GM18858 (cell line): Measurements from ENCODE around the gene TAX1BP1.

Experiments used
- ATAC-seq: cut with Tn5 transposase; IDR thresholded peaks from one replicate; pipeline ENCODE4 v1.9.1; 2021; ENCODE audit not compliant: unreplicated experiment

TAX1BP1 gene

DNA sequence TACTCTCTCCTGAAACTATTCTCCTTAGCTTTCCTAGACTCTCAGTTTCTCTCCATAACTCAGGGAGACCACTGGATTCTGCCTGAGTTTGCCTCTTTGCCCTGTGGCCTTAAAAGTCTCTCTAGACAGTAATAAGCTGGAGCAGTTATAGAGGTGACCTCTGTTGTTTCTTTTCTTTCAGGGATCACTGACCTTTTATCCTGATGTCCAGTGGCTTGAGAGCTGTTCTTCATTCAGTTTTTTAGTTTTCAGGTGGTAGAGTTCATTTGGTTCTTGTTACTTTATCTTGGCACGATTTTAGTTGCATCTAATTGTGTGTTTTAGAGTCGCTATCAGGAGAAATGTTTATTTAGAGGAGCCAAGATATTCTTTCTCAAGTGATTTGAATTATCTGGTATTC lies 37.7 kb downstream of the TAX1BP1 start:
- ATAC-seq = no peak

DNA sequence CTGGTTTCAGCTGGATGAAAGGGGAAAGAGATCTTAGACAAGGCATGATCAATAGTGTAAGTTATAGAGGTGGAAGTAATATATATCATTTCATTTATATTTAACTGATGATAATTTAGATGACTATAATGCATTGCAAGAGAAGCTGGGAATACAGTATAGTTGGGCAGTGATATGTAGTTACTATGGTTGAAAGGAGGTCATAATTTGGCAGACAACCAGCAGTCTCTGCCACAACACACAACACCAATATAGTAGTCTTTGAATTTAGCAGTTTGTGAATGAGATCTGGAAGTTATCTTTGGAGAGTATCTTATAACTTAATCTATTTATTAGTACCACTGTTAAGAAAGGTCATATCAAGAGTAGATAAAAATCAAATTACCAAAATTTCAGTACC lies 39.9 kb downstream of the TAX1BP1 start:
- no peak for ATAC-seq

DNA sequence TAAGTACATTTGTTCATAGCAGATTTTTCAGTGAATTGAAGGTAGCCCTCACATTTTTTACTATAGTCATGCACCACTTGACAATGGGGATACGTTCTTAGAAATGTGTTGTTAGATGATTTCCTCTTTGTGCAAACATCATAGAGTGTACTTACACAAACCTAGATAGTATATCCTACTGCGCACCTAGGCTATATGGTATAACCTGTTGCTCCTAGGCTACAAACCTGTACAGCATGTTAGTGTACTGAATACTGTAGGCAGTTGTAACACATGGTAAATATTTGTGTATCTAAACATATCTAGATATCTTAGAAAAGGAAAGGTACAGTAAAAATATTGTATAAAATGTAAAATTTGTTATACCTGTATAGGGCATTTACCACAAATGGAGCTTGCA lies 41.2 kb downstream of the TAX1BP1 start:
- ATAC-seq = no peak

DNA sequence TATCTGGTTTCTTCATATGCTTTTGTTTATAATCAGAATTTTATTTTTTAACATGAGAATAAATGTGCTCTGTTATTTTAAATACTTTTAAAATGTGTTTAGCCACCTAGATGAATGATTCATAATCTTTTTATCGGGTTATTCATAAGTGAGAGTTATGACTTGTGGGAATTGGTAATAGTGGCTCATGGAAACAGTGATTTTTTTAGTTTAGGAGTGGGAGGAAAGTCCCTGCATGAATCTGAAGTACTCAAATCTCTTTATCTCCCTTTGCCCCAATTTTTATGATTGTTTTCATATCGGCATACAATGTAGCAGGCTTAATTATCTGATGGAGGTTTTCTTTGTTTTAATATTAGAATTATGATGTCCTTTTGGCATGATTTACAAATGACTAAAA lies 42.9 kb downstream of the TAX1BP1 start:
- no peak for ATAC-seq

DNA sequence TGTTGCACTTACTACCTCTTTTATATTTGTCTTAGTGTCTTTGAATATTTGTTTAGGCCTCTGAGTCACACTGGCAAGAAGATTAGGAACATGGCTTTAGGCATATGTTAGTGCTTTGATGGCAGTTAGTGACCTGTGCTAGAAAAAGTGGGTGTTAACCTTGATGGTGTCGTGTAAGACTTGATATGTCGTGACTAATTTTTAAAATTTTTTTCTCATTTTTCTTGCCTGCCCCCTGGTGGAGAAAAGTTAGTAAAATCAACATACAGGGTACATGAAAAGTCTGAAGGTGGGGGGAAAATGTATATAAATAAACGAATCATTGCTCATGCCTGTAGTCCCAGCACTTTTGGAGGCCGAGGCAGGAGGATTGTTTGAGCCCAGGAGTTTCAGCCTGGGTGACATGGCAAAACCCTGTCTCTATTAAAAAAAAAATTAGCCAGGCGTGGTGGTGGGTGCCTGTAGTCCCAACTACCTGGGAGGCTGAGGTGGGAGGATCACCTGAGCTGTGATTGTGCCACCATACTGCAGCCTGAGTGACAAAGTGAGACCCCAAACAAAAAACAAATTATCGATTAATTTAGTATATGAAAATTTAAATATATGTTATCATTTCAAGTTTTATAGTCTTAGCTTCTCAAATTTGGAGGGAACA lies 44.6 kb downstream of the TAX1BP1 start:
- ATAC-seq = no peak

- no peak for ATAC-seq
Measured at GRCh38 chr7:27788437-27788836, 48.5 kb downstream of the TAX1BP1 start.

DNA sequence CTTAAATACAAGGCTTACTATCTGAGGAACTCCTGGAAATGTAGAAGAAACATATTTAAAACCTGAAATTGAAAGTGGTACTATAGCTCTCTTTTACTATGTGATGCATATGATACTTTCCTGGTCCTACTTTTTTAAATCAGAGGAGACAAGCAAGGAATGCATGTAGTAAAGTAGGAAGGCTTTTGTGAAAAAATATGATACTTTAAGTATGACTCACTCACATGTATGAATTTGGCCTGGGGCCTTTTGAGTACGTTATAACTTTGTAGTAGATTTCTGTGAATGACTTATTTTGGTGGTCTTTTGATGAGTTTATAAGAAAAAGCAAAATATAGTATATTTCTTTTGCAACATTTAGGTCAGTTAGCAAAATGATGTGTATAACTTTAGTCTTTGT lies 53.8 kb downstream of the TAX1BP1 start:
- no peak for ATAC-seq

GRCh38 chr7:27795977-27796376 lies 56.0 kb downstream of the TAX1BP1 start:
- no peak for ATAC-seq

DNA sequence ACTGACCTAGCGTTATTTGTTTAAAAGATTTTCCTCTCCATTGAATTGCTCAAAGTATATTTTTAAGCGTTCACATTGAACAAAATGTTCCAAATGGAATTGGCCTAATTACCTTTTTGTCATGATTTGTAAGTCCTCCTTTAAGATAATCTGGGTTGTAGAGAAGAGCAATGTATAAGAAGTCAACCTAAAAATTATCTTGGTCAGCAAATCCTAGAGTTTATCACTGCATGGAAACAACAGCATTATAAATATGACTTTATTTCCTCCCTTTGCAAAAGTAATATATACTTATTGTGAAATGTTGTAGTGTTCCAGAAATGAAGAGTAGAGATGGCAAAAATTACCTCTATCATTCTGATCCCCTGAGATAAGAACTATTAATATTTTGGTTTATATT lies 59.2 kb downstream of the TAX1BP1 start:
- no peak for ATAC-seq

DNA sequence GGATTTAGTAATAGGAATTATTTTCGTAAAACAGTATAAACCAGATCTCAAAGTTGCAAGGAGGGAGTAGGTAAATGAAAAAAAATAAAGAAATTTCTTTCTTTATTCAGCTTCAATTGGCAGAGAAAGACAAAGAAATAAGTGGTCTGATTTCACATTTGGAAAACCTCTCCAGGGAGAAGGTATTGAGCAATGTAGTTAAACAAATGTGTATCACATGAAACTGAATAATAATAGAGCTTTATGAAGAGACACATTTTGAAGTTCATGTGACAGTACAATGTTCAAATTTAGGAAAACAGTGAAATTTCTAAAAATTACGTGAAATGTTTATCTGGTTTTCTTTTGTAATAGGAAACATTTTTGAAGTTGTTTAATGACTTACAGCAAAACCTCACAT lies 63.0 kb downstream of the TAX1BP1 start:
- ATAC-seq = no peak

- ATAC-seq = no peak
Measured at GRCh38 chr7:27804139-27804538, 64.2 kb downstream of the TAX1BP1 start.

DNA sequence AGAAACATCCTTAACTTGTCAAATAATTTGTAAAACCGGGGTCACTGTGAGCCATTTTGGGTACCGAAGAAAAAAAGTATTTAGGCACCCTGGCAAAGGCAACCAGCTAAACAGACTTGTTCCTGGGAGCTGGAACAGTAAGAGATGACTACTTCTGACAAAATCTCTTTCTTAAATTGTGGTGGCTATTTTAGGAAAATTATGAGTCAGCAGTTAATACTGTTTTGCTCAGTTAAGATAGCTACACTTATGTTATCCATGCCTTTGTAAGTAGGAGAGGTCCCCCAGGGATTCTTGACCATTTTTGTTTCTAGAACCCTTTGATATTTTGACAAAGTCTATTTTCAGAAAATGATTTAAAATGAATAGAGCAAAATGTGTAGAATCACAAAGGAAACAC lies 68.7 kb downstream of the TAX1BP1 start:
- no peak for ATAC-seq

DNA sequence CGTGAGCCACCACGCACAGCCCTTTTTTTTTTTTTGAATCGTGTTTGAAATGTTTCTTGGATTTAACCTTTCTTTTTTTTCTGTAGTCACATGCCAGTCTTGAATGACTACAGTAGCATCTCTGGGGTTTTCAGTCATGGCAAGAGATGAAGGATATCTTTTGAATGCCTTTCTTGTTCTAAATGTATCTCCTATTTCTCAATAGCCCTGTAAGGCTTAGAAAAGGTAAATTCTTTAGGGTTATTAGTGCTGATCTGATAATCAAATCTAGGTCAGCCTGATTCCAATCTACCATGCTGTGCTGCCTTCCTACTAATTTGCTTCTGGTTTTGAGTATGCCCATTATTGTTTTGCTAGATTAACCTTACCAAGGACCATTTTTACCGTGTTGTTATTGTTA lies 70.2 kb downstream of the TAX1BP1 start:
- no peak for ATAC-seq

- no peak for ATAC-seq
Measured at GRCh38 chr7:27812706-27813105, 72.7 kb downstream of the TAX1BP1 start.

GRCh38 chr7:27822245-27822644 lies 82.3 kb downstream of the TAX1BP1 start:
- ATAC-seq = no peak

GRCh38 chr7:27825891-27826290 lies 85.9 kb downstream of the TAX1BP1 start:
- ATAC-seq = no peak

DNA sequence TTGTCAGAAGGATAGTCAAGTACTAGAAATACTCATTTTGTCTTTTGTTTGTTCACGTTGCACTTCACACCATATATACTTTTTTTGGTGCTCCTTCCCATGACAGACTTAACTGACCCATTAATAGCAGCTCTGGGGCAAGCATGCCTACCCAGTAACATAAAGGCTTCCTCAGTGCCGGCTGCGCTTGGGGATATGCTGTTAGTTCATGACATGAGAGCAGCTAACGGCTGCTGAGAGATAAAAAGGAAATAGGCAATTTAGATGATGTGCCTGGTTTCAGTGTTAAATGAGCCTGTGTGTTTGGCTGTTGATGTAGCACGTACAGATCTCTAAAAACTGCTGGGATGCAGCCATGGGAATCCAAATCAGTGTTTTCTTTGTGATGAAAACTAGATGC lies 86.4 kb downstream of the TAX1BP1 start:
- no peak for ATAC-seq

DNA sequence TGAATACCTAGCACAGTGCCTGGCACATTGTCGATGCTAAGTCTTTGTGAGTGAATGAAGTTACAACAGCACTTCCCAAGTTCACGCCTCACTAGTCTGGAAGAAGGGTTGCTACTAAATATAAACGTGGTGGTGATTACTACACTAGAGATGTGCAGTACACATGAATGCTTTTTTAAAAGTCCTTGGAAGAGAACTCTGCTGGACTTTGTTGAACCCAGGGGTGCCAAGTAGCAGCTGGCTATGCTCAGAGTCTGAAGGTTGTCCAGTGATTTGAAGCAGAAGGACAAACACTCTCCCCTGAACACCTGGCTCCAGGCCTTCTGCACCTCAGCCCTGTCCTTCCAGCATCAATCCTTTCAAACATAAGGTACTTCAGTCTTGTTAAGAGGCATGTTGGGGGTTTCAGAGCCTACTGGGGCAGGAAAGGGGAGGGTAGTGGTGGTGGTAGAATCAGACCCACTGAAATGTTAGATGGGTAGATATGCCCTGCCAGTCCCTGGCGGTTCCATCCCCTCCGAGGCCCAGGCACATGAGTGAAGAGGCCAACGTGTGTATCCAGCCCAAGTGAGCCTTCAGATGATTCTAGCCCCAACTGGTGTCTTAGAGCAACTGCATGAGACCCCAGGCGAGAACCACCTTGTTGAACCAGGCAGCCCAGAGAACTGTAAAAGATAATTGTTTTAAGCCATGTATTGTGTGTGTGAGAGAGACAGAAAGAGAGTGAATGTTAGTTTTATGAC lies 94.4 kb downstream of the TAX1BP1 start:
- no peak for ATAC-seq

- ATAC-seq = no peak
Measured at GRCh38 chr7:27835376-27835775, 95.4 kb downstream of the TAX1BP1 start.

DNA sequence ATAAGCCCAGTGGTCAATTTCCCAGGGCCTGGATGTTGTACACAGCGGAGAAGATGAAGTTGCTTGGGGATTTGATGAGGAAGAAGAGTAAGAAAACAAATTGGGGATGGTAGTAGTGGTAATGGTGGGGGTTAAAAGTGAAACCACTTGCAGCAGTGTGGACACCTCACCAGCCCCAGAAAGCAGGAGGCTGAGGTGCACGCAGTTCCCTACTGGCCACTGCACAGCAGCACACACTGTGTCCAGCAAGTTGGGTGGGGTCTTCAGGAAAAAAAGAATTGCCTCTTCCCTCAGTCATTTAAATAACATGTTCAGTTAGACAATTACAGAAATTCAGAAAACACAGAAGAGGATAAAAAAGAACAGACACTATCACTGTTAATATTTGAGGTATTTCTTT lies 96.6 kb downstream of the TAX1BP1 start:
- no peak for ATAC-seq

GRCh38 chr7:27839099-27839498 lies 99.1 kb downstream of the TAX1BP1 start:
- ATAC-seq = no peak

- ATAC-seq = no peak
Measured at GRCh38 chr7:27840313-27840712, 100.4 kb downstream of the TAX1BP1 start.
